ENCODE results near the gene KIAA0930.

The KIAA0930 gene

DNA sequence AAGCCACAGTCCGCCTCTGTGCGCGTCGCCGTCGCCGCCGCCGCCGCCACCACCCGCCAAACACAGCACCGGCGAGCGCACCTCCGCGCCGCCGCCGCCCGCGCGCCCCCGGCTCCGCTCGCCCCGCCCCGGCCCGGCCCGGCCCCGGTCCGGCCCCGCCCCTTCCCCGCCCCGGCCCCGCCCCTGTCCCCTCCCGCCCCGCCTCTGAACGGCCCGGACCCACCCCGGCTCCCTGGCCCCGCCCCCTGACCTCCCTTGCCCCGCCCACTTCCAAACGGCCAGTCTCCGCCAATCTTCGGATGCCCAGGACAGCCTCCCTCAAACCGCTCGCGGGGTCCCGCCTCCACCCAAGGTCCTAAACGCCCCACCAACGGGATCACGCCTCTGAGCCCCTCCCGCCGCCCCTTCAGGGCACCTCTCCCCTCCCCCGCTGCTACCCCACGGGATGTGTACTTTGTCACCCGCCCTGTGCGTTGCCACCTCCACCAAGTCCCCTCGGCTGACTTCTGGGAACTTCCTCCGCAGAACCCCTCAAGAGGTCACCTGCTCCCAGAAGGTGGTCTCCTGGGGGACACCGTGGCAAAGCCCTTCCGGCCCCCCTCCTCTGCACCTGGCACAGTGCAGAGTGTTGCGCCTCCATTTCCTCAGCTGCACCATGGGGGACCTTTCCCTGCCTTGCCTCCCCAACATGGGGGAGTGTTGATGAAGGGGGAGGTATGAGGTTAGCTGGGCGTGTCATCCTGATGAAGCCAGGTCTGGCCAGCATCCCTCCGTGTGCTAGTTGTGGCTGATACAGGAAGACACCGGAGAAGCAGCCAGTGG, at the start of gene KIAA0930:
KIAA0930 (minus strand) TSS at position 85 of the 822 bp plus-strand sequence. CDS start 191 bp downstream, outside the sequence.
- TF ChIP-seq, protein P1, sequence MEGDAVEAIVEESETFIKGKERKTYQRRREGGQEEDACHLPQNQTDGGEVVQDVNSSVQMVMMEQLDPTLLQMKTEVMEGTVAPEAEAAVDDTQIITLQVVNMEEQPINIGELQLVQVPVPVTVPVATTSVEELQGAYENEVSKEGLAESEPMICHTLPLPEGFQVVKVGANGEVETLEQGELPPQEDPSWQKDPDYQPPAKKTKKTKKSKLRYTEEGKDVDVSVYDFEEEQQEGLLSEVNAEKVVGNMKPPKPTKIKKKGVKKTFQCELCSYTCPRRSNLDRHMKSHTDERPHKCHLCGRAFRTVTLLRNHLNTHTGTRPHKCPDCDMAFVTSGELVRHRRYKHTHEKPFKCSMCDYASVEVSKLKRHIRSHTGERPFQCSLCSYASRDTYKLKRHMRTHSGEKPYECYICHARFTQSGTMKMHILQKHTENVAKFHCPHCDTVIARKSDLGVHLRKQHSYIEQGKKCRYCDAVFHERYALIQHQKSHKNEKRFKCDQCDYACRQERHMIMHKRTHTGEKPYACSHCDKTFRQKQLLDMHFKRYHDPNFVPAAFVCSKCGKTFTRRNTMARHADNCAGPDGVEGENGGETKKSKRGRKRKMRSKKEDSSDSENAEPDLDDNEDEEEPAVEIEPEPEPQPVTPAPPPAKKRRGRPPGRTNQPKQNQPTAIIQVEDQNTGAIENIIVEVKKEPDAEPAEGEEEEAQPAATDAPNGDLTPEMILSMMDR (IDR thresholded peaks at IDR 0.05; ENCODE audit: insufficient read depth, low read length, missing control alignments), result no peak

GRCh38 chr22:45286854-45287551, 46.3 kb upstream of the KIAA0930 start:
- no peak for DNase-seq (ENCODE audit: low read depth, low spot score)
- CTCF ChIA-PET, result interaction anchor here (1.2 kb wide), 1 partner anchor 8 kb away, joined by 5 read pairs; no protein-coding TSS in a partner anchor
- POLR2A ChIA-PET, result no interaction called here
- TF ChIP-seq, protein P1 (IDR thresholded peaks at IDR 0.05; ENCODE audit: insufficient read depth, low read length, missing control alignments), result no peak
- H3K4me3 ChIP-seq (ENCODE audit: low read depth, low read length), result no peak overlapping the region

More for the DNA sequence above, at the start of gene KIAA0930:
- CTCF ChIA-PET, result no interaction called here
- POLR2A ChIA-PET, result no interaction called here
- H3K4me3 ChIP-seq (ENCODE audit: low read depth, low read length), result peak within 1 kb of the TSS; percentile 67
- no peak for DNase-seq (ENCODE audit: low read depth, low spot score)

DNA sequence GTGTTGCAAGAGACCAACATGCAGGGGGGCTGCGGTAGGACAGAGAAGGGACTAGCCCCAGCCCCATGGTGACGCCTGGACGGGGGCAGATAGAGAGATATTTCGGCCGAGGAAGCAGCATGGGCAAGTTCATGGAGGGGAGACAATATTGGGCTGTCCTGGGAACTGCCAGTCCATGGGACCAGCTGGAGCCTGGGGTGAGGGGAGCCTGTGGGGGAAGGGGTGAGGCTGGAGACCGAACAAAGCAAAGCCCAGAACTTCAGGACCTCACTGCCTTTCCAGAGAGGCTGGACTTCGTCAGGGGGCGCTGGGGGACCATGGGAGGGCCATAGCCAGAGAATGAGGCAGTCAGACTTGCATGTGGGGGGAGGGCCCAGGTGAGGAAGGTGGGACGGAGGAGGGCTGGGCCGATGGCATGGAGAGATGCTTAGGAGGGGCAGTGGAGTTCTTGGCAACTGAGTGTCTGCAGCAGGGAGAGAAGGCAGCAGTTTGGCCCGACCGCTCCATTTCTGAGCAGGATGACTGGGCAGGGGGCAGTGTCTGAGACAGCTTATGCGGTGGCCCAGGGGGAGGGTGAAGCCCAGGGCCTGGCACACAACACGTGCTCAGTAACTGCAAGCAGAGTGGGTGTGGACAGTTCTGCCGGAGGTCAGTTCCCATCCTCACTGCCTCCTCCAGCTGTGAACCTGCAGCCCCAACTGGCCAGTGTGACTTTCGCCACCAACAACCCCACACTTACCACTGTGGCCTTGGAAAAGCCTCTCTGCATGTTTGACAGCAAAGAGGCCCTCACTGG, 44.8 kb upstream of the KIAA0930 start:
- H3K4me3 ChIP-seq (ENCODE audit: low read depth, low read length), result no peak overlapping the region
- DNase-seq (ENCODE audit: low read depth, low spot score), result no peak
- ChIA-PET POLR2A (no interaction called here), CTCF (interaction anchor here (0.9 kb wide), 1 partner anchor 12 kb away, joined by 4 read pairs; no protein-coding TSS in a partner anchor)
- TF ChIP-seq, protein P1 (IDR thresholded peaks at IDR 0.05; ENCODE audit: insufficient read depth, low read length, missing control alignments), result no peak

DNA sequence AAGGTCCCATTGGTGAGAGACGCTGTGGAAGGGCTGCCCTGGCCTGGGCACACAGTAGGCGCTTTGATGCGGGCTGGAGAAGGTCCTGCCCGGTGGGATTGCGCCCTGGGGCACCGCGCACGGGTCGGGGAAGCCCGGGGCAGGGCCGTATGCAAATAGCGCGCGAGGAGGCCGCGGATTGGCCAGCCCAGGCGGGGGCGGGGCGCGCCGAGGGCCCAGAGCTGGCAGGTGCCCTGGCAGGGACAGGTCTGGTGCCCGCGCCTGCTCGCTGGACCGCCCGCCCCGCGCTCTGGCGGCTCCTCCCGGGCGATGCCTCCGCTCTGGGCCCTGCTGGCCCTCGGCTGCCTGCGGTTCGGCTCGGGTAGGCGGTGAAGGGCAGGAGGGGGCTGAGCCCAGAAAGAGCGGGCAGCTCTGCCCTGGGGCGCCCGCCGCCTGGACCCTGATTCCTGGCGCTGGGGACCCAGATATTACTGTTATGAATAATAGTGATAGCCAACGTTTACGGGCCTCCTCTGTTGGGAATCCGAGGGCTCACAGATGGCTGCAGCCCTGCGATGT, 44.1 kb upstream of the KIAA0930 start, which contains the start of gene UPK3A:
UPK3A (plus strand) TSS at position 245 of the 558 bp plus-strand sequence; CDS start at position 310, 65 bp downstream.
- no peak for DNase-seq (ENCODE audit: low read depth, low spot score)
- ChIA-PET POLR2A (no interaction called here), CTCF (interaction anchor here (0.9 kb wide), 1 partner anchor 11 kb away, joined by 4 read pairs; no protein-coding TSS in a partner anchor)
- TF ChIP-seq, protein P1 (IDR thresholded peaks at IDR 0.05; ENCODE audit: insufficient read depth, low read length, missing control alignments), result no peak
- no peak within 1 kb of the TSS for H3K4me3 ChIP-seq (ENCODE audit: low read depth, low read length)

- CTCF ChIA-PET, result interaction anchor here (1.2 to 2.3 kb wide), 2 partner anchors 9 to 13 kb away, joined by 5 to 6 read pairs; no protein-coding TSS in a partner anchor
- TF ChIP-seq, protein P1 (IDR thresholded peaks at IDR 0.05; ENCODE audit: insufficient read depth, low read length, missing control alignments), result no peak
- no peak for DNase-seq (ENCODE audit: low read depth, low spot score)
- H3K4me3 ChIP-seq (ENCODE audit: low read depth, low read length), result no peak overlapping the region
- POLR2A ChIA-PET, result no interaction called here
These were observed 40.3 kb upstream of the KIAA0930 start for GRCh38 chr22:45281010-45281409.
